WTC11 (cell line): Measurements from ENCODE around the gene PGP. TPM values are rescaled to one million over a fixed set of nuclear protein-coding genes. Genes with fewer than 3 reads are reported as not detected.

ENCODE experiments used
- ATAC-seq: fragments of 200-7000 bp; cut with Tn5 transposase; 2 replicates; pipeline ENCODE4 v1.10.0; 2021; ENCODE audit warnings: mild to moderate bottlenecking, moderate library complexity
- CTCF ChIA-PET: fragments of 300-600 bp; sonication (Branson Sonifier 250); formaldehyde crosslinking; loops from one replicate; lab custom pipeline; 2021; ENCODE audit warnings: antibody characterized with exemption; lab: Charles Lee
- POLR2A ChIA-PET: fragments of 350-600 bp; sonication (Branson Sonifier 250); formaldehyde crosslinking; loops from one replicate; lab custom pipeline; 2021; ENCODE audit warnings: antibody characterized with exemption; lab: Charles Lee
- DNase-seq: peaks from one replicate; pipeline ENCODE4 v3.0.0; 2021; ENCODE audit warnings: low spot score
- H3K27ac Mint-ChIP-seq: 2 replicates; pipeline ENCODE4 v1.8.0; 2021; ENCODE audit warnings: mixed read lengths
- H3K27me3 Mint-ChIP-seq: 2 replicates; pipeline ENCODE4 v1.8.0; 2021; ENCODE audit warnings: low read depth, mild to moderate bottlenecking, moderate library complexity, mixed read lengths
- H3K36me3 Mint-ChIP-seq: 2 replicates; pipeline ENCODE4 v1.8.0; 2021; ENCODE audit warnings: mixed read lengths
- H3K4me1 Mint-ChIP-seq: 2 replicates; pipeline ENCODE4 v1.8.0; 2022; ENCODE audit warnings: mixed read lengths
- H3K4me3 Mint-ChIP-seq: 2 replicates; pipeline ENCODE4 v1.8.0; 2021; ENCODE audit warnings: mild to moderate bottlenecking, moderate library complexity, mixed read lengths
- H3K9me3 Mint-ChIP-seq: 2 replicates; pipeline ENCODE4 v1.8.0; 2021; ENCODE audit warnings: mixed read lengths
- AFF4 ChIP-seq: sonication (generic); formaldehyde crosslinking; IDR thresholded peaks from 2 replicates; pipeline ENCODE4 v1.8.1; 2023; ENCODE audit warnings: mild to moderate bottlenecking, missing genetic modification reagents, borderline replicate concordance
- ATF1 ChIP-seq: sonication (generic); formaldehyde crosslinking; IDR thresholded peaks from 2 replicates; pipeline ENCODE4 v1.8.1; 2023; ENCODE audit warnings: mild to moderate bottlenecking, moderate library complexity, missing genetic modification reagents
- CREM ChIP-seq: sonication (generic); formaldehyde crosslinking; IDR thresholded peaks from 2 replicates; pipeline ENCODE4 v1.8.1; 2022; ENCODE audit warnings: mild to moderate bottlenecking, missing genetic modification reagents, moderate library complexity
- ERG ChIP-seq: fragments of 250-450 bp; sonication (Bioruptor Pico); IDR thresholded peaks from 2 replicates; pipeline ENCODE4 v1.8.0; 2021; ENCODE audit warnings: mild to moderate bottlenecking
- ETV6 ChIP-seq: sonication (generic); formaldehyde crosslinking; IDR thresholded peaks from 2 replicates; pipeline ENCODE4 v1.8.1; 2022; ENCODE audit warnings: mild to moderate bottlenecking, missing genetic modification reagents
- FOXK1 ChIP-seq: sonication (generic); formaldehyde crosslinking; IDR thresholded peaks from 2 replicates; pipeline ENCODE4 v1.8.0; 2022; ENCODE audit warnings: mild to moderate bottlenecking, moderate library complexity, missing genetic modification reagents
- FOXP4 ChIP-seq: sonication (generic); formaldehyde crosslinking; IDR thresholded peaks from 2 replicates; pipeline ENCODE4 v1.8.0; 2022; ENCODE audit warnings: mild to moderate bottlenecking, missing genetic modification reagents
- HMGXB4 ChIP-seq: sonication (generic); formaldehyde crosslinking; IDR thresholded peaks from 2 replicates; pipeline ENCODE4 v1.8.1; 2023; ENCODE audit warnings: mild to moderate bottlenecking, moderate library complexity, missing genetic modification reagents
- NR2C2 ChIP-seq: sonication (generic); formaldehyde crosslinking; IDR thresholded peaks from 2 replicates; pipeline ENCODE4 v1.8.0; 2022; ENCODE audit warnings: mild to moderate bottlenecking, missing genetic modification reagents
- SP1 ChIP-seq: sonication (generic); formaldehyde crosslinking; conservative IDR thresholded peaks from 2 replicates; pipeline ENCODE4 v1.8.1; 2022; ENCODE audit warnings: missing genetic modification reagents
- TCF7 ChIP-seq: sonication (generic); formaldehyde crosslinking; IDR thresholded peaks from 2 replicates; pipeline ENCODE4 v1.8.0; 2022; ENCODE audit warnings: mild to moderate bottlenecking, low read depth, missing genetic modification reagents, moderate library complexity
- ZBTB21 ChIP-seq: sonication (generic); formaldehyde crosslinking; IDR thresholded peaks from 2 replicates; pipeline ENCODE4 v1.8.1; 2023; ENCODE audit warnings: mild to moderate bottlenecking, missing genetic modification reagents, borderline replicate concordance
- ZMAT4 ChIP-seq: fragments of 250-450 bp; sonication (Bioruptor Pico); IDR thresholded peaks from 2 replicates; pipeline ENCODE4 v1.9.0; 2021; ENCODE audit warnings: mild to moderate bottlenecking
- ZNF281 ChIP-seq: sonication (generic); formaldehyde crosslinking; IDR thresholded peaks from 2 replicates; pipeline ENCODE4 v1.8.0; 2023; ENCODE audit warnings: mild to moderate bottlenecking, missing genetic modification reagents
- total RNA-seq: library from RNA; stranded (reverse); gene quantifications from 3 replicates; pipeline ENCODE4 v1.2.3, GENCODE V29; 2021

PGP gene
- total RNA-seq, 1 experiment from 2014 or later: 39.5 TPM

GRCh38 chr16:2213817-2214718 lies 572 bp downstream of the PGP start:
- Mint-ChIP-seq H3K4me1 (peaks cover 25% of the 10 kb centered on the region), H3K9me3 (no peaks in the 10 kb centered on the region), H3K4me3 (peak overlapping the region; percentile 74), H3K36me3 (peaks cover 11% of the 10 kb centered on the region), H3K27me3 (no peaks in the 10 kb centered on the region), H3K27ac (peak overlapping the region; percentile 32; the same call in 1 of the 2 replicates)
- POLR2A ChIA-PET: interaction anchor here (0.9 to 1.7 kb wide), 7 partner anchors 7 to 59 kb away, joined by 3 to 10 read pairs (median 4); partner anchors contain the start of genes DNASE1L2, E4F1, ECI1 and TRAF7
- no peak for DNase-seq
- TF ChIP-seq FOXP4 (peak; percentile 57; the same call in 1 of the 2 replicates), SP1 (CRISPR knock-in tag) (no peak), ZMAT4 (CRISPR knock-in tag) (no peak)
- CTCF ChIA-PET: interaction anchor here (0.6 to 2.8 kb wide), 8 partner anchors 10 to 287 kb away, joined by 3 to 30 read pairs (median 6); partner anchors contain the start of genes CASKIN1, DNASE1L2, ECI1 and TBL3
- no peak for ATAC-seq

- Mint-ChIP-seq H3K9me3 (no peaks in the 10 kb centered on the region), H3K36me3 (peaks cover 18% of the 10 kb centered on the region), H3K27ac (peak overlapping the region; percentile 53), H3K4me3 (peak overlapping the region; percentile 74), H3K27me3 (no peaks in the 10 kb centered on the region), H3K4me1 (peaks cover 26% of the 10 kb centered on the region)
- POLR2A ChIA-PET: no interaction called here
- TF ChIP-seq HMGXB4 (CRISPR knock-in tag) (no peak), ZBTB21 (CRISPR knock-in tag) (no peak), ATF1 (CRISPR knock-in tag) (no peak), CREM (CRISPR knock-in tag) (no peak)
- ATAC-seq (no peak), DNase-seq (no peak)
- CTCF ChIA-PET: no interaction called here
Observed at GRCh38 chr16:2212362-2213324, 2.0 kb downstream of the PGP start.

GRCh38 chr16:2211923-2212347 lies 2.7 kb downstream of the PGP start:
- no peaks in the 10 kb centered on the region for H3K9me3 Mint-ChIP-seq
- POLR2A ChIA-PET: interaction anchor here (1.5 kb wide), 1 partner anchor 17 kb away, joined by 5 read pairs; no protein-coding TSS in a partner anchor
- H3K27me3 Mint-ChIP-seq: no peaks in the 10 kb centered on the region
- DNase-seq (no peak), ATAC-seq (no peak)
- CTCF ChIA-PET: interaction anchor here (0.7 to 3.4 kb wide), 2 partner anchors 17 to 72 kb away, joined by 3 to 28 read pairs; no protein-coding TSS in a partner anchor
- H3K36me3 Mint-ChIP-seq: peaks cover 22% of the 10 kb centered on the region
- H3K4me3 Mint-ChIP-seq: peak overlapping the region; percentile 52
- peaks cover 28% of the 10 kb centered on the region for H3K4me1 Mint-ChIP-seq
- peak overlapping the region; percentile 36 for H3K27ac Mint-ChIP-seq
- TF ChIP-seq ERG: no peak
- TF ChIP-seq NR2C2 (CRISPR knock-in tag): no peak
- 0 out of 2 replicates have a peak, but pooled peaks have one; percentile 36 for TF ChIP-seq ETV6 (CRISPR knock-in tag)
- 0 out of 2 replicates have a peak, but pooled peaks have one; percentile 30 for TF ChIP-seq FOXK1
- TF ChIP-seq ZNF281 (CRISPR knock-in tag): no peak
- no peak for TF ChIP-seq TCF7
- no peak for TF ChIP-seq AFF4
